Thoracic aorta (tissue), 2 donors: Measurements from ENCODE around the gene TMSB4Y. TPM values are rescaled to one million over a fixed set of nuclear protein-coding genes. Genes with fewer than 3 reads are reported as not detected.
A peak's percentile ranks its signal among the peaks of the same experiment; 100 is the strongest.

ENCODE experiments used
- ATAC-seq: fragments of 150-250 bp; one replicate; pipeline ENCODE4 v1.8.0; 2017; ENCODE audit warnings: low read depth; ENCODE audit not compliant: insufficient number of reproducible peaks, low FRiP score
- DNase-seq: peaks from one replicate; pipeline ENCODE4 v3.0.0-alpha.2; 2020; ENCODE audit warnings: low spot score
- H3K27ac ChIP-seq, 2 donors: fragments of 200-600 bp; sonication (generic); 1 replicate in 1 of 2; 2 replicates in 1 of 2; pipeline ENCODE4 v1.5.1; 2016; ENCODE audit warnings: mild to moderate bottlenecking in 2 of 2, moderate library complexity in 2 of 2
- H3K27me3 ChIP-seq: fragments of 200-600 bp; sonication (generic); replicated peaks from 2 replicates; pipeline ENCODE4 v1.6.0; 2016; ENCODE audit warnings: mild to moderate bottlenecking; ENCODE audit not compliant: insufficient read depth
- H3K36me3 ChIP-seq: fragments of 200-600 bp; sonication (generic); one replicate; pipeline ENCODE4 v1.5.1; 2016
- H3K4me1 ChIP-seq, 2 donors: fragments of 200-600 bp; sonication (generic); 1 replicate in 1 of 2; 2 replicates in 1 of 2; pipeline versions ENCODE4 v1.5.1 to v1.6.0; 2016; ENCODE audit warnings: low read depth in 2 of 2, mild to moderate bottlenecking in 1 of 2; ENCODE audit not compliant: control insufficient read depth in 1 of 2
- H3K4me3 ChIP-seq: fragments of 200-600 bp; sonication (generic); 2 replicates; pipeline ENCODE4 v1.5.1; 2016; ENCODE audit warnings: mild to moderate bottlenecking
- H3K9me3 ChIP-seq: fragments of 200-600 bp; sonication (generic); 2 replicates; pipeline ENCODE4 v1.5.1; 2016
- total RNA-seq, 2 donors: library from RNA; depleted of rRNA; stranded (reverse); fragments of >200 nt; gene quantifications; one replicate each; pipeline versions ENCODE4 v1.1.0 to v1.2.3, GENCODE V29; 2016
- TF ChIP-seq, protein P1 (sequence below): fragments of 200-600 bp; sonication (generic); IDR thresholded peaks from one replicate; pipeline ENCODE4 v1.5.1; 2019; ENCODE audit warnings: antibody characterized with exemption

Gene TMSB4Y
- 1 to 10 TPM; 2.5 to 2.6 TPM for total RNA-seq

DNA sequence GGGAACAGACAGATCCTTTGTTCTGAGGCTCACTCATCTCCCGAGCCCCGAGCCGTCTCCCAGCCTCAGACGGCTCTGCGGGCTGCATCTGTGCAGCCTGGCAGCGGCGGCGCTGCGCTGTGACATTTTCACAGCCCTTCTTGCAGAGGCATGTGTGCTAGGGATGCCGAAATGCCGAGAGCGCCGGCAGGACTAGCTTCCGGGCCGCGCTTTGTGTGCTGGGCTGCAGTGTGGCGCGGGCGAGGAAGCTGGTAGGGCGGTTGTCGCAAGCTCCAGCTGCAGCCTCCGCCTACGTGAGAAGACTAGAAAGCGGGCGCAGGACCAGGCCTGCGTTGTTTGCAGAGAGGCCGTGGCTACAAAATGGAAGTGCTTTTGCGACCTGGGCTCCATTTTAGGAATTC is at the start of gene TMSB4Y:
TMSB4Y (plus strand) TSS at position 332 of the 401 bp plus-strand sequence.
- DNase-seq (peak; percentile 7), ATAC-seq (no peak)
- Histone ChIP-seq H3K4me1 (no peaks in the 10 kb centered on the region), H3K9me3 (no peaks in the 10 kb centered on the region), H3K4me3 (peak within 1 kb of the TSS; percentile 81), H3K27me3 (no peaks in the 10 kb centered on the region), H3K36me3 (no peaks in the 10 kb centered on the region), H3K27ac (peak within 1 kb of the TSS; percentile 92 to 96)
- TF ChIP-seq, protein P1, sequence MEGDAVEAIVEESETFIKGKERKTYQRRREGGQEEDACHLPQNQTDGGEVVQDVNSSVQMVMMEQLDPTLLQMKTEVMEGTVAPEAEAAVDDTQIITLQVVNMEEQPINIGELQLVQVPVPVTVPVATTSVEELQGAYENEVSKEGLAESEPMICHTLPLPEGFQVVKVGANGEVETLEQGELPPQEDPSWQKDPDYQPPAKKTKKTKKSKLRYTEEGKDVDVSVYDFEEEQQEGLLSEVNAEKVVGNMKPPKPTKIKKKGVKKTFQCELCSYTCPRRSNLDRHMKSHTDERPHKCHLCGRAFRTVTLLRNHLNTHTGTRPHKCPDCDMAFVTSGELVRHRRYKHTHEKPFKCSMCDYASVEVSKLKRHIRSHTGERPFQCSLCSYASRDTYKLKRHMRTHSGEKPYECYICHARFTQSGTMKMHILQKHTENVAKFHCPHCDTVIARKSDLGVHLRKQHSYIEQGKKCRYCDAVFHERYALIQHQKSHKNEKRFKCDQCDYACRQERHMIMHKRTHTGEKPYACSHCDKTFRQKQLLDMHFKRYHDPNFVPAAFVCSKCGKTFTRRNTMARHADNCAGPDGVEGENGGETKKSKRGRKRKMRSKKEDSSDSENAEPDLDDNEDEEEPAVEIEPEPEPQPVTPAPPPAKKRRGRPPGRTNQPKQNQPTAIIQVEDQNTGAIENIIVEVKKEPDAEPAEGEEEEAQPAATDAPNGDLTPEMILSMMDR = no peak

- no peak overlapping the region for H3K4me3 ChIP-seq
- no peaks in the 10 kb centered on the region for H3K36me3 ChIP-seq
- H3K9me3 ChIP-seq = no peaks in the 10 kb centered on the region
- TF ChIP-seq, protein P1 = no peak
- H3K27me3 ChIP-seq = no peaks in the 10 kb centered on the region
- no peak for ATAC-seq
- no peak for DNase-seq
- H3K27ac ChIP-seq = no peak overlapping the region
- H3K4me1 ChIP-seq = no peaks in the 10 kb centered on the region
Observed at GRCh38 chrY:13664162-13664561, 39.5 kb upstream of the TMSB4Y start.

DNA sequence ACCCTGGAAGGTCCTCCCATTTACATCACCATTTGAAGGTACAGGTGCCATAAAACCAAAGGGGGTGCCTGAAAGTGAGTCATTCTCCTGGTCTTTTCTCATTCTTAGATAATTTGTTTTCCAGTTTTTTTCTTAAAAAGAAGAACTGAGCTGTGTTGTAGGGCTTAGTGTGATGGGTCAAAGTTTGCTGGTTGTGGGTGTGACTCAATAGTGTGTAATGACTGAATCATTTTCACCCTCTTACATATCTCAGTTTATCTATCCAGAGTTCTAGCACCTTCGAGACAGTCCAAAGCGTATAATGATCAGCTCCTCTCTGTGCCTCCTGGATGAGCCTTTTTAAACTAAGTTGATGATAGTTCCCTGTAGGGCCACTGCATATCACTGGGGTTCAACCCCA is 32.6 kb upstream of the TMSB4Y start:
- DNase-seq = no peak
- H3K4me1 ChIP-seq = no peaks in the 10 kb centered on the region
- no peak for ATAC-seq
- no peaks in the 10 kb centered on the region for H3K27me3 ChIP-seq
- TF ChIP-seq, protein P1 = no peak
- no peak overlapping the region for H3K4me3 ChIP-seq
- H3K9me3 ChIP-seq = no peaks in the 10 kb centered on the region
- H3K36me3 ChIP-seq = no peaks in the 10 kb centered on the region
- no peak overlapping the region for H3K27ac ChIP-seq

DNA sequence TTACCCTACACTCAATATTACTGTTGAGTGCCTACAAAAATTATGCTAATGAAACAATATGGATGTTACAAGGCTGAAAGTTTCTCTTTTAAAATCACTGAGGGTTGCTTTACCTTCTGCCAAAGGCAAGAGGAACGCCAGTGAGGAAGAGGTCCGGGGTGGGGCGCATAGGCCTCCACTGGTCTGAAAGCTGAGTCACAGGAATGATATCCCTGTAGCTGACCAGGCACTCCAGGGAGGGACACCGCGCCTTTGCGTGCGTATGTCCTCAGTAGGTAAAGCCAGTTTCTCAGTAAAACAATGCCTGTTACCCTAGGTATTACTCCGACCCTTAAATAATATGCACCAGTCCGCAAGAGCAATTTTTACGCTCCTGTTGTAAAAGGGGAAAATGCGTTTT is 1.4 kb upstream of the TMSB4Y start:
- H3K27me3 ChIP-seq = no peaks in the 10 kb centered on the region
- H3K4me1 ChIP-seq = no peaks in the 10 kb centered on the region
- no peak for DNase-seq
- no peaks in the 10 kb centered on the region for H3K9me3 ChIP-seq
- H3K4me3 ChIP-seq = no peak overlapping the region
- H3K27ac ChIP-seq = no peak overlapping the region
- ATAC-seq = no peak
- H3K36me3 ChIP-seq = no peaks in the 10 kb centered on the region
- TF ChIP-seq, protein P1 = no peak

DNA sequence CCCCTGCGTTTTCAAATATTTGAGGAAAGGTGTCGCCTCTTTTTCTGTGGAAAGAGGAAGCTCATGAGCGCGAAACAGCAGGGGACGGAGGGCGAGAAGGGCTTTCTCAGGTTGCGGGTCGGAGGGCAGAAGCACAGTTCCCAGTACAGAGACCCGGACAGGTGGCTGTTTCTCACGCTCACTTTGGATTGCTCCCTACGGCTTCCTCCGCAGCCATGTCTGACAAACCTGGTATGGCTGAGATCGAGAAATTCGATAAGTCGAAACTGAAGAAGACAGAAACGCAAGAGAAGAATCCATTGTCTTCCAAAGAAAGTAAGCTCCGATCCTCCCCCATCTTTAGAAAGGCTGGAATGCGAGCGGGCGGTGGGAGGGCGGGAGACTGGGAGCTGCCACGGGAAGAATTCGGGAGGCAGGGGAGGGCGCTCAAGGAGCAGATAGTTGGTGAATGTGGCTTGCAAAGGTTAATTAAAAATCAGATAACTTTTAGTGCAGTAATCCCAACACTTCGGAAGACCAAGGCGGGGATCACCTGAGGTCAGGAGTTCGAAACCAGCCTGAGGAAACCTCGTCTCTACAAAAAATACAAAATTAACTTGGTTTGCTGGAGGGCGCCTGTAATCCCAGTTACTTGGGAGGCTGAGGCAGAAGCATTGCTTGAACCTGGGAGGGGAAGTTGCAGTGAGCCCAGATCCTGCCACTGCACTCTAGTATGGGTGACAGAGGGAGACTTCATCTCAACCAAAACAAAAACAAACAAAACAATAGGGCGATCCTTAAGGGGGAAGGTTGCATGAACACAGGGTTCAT is 627 bp downstream of the TMSB4Y start:
- no peaks in the 10 kb centered on the region for H3K36me3 ChIP-seq
- H3K9me3 ChIP-seq = no peaks in the 10 kb centered on the region
- ATAC-seq = no peak
- peak overlapping the region; percentile 81 for H3K4me3 ChIP-seq
- DNase-seq = no peak
- H3K27me3 ChIP-seq = no peaks in the 10 kb centered on the region
- H3K27ac ChIP-seq = peak overlapping the region; percentile 92 to 96
- TF ChIP-seq, protein P1 = no peak
- H3K4me1 ChIP-seq = no peaks in the 10 kb centered on the region
